GM15510 (cell line): ENCODE measurements around the gene CHST11.

Experiments used
- POLR2A ChIP-seq: IDR thresholded peaks from 3 replicates; pipeline ENCODE4 v1.6.1; 2011; ENCODE audit warnings: borderline replicate concordance; ENCODE audit not compliant: insufficient read length; ENCODE audit errors: extremely low read depth

Gene CHST11

DNA sequence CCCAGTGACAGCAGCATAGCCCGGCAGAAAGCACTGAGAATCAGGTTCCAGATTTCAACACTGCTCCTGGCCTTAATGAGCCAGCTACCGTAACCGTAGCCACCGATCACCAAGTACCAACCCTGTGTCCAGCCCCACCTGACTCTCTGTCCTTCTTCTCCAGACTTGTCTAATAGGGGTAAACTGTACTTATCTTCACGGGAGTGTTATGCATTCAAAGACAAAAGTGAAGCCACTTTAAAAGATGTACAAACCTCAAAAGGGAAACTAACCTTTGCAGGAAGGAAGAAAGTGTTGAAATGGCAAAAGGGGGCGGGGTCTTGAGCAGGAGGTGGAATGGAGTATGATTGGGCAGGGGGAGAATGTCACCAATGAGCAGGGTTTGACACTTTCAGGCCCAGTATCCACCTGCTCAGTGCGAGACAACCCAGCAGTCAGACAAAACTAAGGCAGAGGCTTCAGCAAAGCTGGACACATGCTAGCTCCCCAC, 226.1 kb downstream of the CHST11 start:
- TF ChIP-seq POLR2A = peak; percentile 25

DNA sequence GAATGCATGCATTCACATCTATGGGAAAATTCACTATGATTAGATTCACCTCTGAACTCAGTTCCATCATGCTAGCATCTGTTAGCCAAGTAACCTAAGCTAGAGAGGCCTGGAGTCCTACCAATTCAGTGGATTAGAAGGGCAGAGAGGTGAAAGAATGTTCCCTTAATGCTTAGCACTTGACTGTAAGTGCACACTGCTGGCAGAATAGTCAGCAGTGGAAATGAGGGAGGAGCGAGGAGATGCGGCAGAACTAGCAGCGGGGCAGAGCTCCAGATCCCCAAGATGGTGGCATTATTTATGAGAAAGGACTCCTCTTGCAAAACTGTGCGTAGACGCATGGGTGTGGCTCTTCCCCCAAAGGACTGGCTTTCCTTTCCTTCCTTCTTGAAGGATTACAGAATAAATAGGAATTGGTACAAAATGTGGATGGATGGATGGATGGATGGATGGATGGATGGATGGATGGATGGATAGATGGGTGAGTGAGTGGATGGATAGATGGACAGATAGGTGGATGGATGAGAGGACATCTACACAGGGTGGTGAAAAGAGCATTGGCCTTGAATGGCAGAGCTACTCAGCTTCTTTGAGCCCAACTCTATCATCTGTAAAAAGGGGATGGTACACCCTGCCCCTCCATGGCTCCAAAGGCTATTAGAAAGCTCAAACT, 227.2 kb downstream of the CHST11 start:
- no peak for TF ChIP-seq POLR2A

DNA sequence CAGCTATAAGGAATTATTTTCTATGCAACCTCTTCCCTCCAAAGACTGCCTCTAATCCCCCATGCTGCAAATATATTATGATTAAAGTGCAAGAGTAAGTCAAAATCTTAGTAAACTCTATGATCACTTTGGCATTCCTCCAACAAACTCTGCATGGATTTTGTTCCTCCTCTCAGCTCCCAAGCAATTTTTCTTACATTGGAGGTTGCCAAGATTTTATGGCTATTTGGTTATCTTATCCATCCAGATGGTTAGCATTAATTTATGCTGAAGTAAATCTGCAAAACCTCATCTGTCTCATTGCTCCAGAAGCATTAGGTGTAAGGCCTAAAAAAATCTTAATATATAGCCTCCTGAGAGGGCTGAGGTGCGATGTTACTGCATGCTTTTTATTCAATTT, 228.1 kb downstream of the CHST11 start:
- TF ChIP-seq POLR2A = no peak

DNA sequence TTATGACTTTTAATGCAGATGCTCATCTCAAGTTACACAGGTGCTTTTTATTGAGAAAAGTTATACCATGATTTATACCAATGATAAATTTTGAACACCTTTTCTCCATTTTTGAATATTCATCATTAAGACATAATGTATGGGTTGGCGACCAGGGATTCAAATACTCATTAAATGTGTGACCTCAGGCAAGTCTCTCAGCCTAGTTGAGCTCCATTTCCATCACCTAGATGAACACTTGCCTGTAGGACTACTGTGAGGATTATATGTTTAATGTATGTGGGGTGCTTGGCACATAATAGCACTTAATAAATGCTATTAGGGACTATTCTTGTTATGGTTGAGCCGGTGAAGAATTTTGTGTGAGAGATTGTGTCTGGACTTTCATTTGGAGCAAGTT, 228.6 kb downstream of the CHST11 start:
- TF ChIP-seq POLR2A = no peak

DNA sequence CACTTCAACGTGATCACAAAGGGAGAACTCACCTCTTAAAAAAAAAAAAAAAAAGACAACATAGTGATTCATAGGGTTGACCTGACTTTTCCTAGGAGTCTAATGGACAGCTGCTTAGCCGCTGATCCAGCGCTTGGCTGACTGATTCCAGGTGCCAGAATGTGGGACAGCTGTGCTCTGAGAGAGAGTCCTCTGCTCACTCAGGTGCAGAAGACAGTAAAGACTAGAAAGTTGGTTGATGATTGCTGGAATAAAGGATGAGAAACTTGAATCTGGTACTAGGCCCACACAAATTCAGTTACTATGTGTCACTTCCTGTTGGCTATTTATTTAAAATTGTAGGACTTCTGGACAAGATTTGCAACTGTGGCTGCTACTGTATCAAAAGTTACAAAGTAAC, 229.4 kb downstream of the CHST11 start:
- TF ChIP-seq POLR2A = no peak

DNA sequence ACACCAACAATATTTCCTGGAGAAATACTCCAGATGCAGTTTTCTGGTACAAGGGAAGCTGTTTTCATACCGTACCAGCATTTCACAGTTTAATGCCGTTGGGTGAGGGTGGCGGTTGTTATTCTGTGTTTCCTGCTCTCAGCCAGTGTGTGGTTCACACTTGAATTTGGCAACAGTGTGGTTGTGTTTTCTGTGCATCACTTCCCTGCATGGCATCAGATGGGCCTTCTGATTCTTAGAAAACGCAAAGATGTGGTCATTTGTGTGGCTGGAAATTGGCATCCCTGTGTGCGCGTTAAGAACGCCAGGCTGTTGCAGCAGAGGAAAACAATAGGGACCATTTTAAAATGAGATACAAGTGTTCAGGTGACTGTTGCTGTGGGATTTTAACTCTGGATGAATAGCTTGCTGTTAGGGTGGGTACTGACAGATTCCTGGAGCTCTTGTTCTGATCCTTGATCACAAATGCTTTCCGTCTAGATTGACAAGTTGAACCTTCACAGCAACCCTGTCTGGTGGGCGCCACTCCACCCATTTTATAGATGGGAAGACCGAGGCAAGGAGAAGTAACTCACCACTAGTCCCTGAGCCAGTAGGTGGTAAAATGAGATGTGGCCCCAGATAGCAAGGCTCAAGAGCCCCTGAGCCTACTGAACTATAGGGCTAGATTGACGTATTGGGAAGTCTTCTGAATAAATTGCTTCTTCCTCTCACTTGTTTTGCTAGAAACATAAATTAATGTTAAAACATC, 231.2 kb downstream of the CHST11 start:
- TF ChIP-seq POLR2A = no peak

DNA sequence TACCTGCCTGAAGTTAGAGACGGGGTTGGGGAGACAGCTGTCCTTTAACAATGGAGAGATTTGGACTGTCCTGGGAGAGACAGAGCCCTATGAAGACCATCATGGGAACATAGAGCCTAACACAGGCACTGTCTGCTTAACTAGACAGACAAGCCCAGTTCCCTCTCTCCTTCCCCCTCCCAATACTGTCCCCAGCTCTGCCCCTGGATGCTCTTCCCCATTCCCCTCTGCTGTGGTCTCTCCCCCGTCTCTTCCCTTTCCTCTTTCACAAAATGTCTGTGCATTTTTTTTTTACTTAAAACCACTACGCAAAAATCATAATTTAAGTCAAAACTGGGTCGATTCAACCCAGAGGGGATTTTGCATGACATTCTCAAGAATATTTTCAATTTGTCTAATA, 232.9 kb downstream of the CHST11 start:
- no peak for TF ChIP-seq POLR2A

DNA sequence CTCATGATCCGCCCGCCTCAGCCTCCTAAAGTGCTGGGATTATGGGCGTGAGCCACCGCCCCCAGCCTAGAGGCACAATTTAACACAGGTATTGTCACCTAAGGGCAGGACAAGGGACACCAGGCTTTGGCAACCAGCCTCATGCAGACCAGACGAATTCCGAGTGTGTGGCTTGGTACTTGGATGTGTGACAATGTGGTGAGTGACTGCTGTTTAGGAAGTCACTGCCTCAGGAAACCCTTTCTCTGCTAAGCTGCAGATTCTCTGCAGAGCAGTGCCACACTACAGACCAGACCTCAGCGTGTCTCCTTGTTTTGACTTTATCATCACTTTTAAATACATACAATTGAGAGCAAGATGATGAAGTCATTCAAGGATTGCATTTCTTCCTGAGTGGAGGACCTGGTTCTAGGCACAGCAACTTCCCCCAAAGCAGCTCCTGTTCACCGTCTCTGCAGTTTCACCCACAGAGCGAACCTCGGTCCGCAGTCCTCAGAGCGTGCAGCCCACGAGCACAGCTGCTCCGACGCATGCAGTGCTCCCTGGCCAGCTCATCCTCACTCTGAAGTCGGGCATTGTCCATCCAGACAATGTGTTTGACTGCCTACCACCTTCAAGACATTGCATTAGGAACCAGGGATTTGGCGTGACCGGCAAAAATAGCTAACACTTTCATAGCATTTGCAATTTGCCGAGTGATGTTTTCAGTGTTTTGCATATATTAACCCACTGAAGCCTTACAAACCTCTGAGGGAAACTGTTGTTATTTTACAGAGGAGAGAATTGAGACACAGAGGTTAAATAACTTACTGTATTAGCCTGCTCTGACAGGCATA, 235.2 kb downstream of the CHST11 start:
- TF ChIP-seq POLR2A = no peak

DNA sequence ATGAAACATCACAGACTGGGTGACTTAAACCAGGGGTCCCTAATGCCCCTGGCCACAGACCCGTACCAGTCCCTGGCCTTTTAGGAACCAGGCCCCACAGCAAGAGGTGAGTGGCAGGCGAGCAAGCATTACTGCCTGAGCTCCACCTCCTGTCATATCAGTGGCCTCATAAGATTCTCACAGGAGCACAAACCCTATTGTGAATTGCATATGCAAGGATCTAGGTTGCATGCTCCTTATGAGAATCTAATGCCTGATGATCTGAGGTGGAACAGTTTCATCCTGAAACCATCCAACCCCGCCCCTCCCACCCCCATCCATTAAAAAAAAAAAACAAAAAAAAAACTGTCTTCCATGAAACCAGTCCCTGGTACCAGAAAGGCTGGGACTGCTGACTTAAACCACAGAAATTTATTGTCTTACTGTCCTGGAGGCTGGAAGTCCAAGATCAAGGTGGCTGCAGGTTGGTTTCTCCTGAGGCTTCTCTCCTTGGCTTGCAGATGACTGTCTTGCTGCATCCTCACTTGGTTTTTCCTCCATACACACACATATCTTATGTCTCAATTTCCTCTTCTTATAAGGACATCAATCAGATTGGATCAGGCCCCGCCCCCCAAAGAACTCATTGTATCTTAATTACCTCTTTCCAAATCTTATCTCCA, 235.9 kb downstream of the CHST11 start:
- no peak for TF ChIP-seq POLR2A

DNA sequence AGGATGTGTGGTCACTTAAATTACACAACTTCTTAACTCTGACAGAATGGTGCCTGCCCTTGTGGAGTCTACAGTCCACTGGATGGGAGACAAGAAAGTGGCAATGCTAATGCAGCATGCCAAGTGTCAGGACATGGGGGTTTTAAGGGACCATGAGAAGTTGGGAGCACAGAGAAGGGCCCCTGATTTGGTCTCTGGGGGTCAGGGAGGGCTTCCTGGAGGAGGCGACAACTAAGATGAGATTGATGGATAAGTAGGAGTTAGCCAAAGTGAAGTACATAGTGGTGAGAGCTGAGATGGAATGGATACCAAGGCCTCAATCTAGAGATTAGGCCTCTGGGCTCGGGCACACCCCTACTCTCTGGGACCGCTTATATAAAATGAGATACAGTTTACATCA, 236.7 kb downstream of the CHST11 start:
- TF ChIP-seq POLR2A = no peak

DNA sequence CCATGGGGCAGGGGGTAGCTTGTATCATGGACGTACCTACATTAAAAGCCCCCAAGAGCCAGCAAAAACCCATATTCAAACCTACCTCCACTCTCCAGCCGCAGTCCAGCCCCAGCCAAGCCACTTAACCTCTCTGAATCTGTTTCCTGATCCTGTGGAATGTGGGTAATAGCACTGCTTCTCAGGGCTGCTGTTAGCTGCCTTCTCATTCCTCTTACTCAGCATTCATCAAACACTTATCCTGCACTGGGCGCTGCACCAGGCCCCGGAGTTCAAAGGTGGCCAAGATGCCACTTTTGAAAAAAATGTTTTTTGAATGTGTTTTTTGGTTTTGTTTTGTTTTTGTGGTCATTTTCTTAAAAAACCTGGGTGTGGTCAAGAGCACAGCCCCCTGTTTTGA, 237.4 kb downstream of the CHST11 start:
- no peak for TF ChIP-seq POLR2A

DNA sequence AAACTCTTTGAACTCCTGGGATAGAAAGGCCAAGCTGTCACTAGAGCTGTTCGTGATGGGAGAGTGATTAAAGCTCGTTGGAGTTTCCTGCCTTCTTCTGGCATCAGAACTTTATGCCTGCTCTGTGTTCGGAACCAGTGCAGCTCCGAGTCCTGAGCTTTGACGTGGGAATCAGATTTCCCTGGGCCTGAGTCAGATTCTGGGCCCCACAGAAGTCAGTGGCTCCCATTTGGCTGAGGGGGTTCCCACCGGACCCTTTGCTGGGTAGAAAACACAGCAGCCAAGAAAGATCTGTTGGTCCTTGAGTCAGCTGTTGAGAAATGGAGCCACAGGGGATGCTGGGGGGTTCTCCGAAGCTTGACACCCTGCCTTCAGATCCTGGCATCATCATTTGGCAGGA, 238.0 kb downstream of the CHST11 start:
- TF ChIP-seq POLR2A = no peak

DNA sequence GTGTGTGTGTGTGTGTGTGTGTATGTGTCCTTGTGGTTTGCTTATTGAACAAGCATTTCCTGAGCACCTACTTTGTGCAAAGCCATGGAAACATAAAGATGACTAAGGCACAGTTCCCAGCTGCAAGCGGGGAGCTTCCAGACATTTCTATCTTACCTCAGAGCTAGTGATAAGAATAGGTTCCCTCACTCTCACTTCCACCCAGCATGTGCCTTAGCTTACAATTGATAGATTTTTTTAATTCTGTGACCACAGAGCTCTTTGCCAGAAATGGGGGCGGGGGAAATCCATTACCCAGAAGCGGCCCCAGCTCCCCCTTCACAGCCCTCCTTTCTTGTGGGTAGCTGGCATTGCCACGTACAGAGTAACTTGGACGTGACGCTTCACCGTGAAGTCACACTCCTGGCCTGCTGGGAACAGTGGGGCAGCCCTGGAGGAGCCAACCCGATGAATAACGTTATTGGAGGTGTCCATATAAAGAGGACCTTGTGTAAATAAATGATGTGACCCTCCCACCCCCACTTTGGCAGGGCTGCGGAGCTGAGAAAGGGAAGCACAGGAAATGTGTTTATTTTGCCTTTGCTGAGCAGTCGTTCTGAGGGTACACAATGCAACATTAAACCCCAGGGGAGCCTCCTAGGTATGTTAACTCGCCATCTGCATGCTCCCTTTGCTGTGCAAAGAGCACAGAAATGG, 238.9 kb downstream of the CHST11 start:
- no peak for TF ChIP-seq POLR2A

DNA sequence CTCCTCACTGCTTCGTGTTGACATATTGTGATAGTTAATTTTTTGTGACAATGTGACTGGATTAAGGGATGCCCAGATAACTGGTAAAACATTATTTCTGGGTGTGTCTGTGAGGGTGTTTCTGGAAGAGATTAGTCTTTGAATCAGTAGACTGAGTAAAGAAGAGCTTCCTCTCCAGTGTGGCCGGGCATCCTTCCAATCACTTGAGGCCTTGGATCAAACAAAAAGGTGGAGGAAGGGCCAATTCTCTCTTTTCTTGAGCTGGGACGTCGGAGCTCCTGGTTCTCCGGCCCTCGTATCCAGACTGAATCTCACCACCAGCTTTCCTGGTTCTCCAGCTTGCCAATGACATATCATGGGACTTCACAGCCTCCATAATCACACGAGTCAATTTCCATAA, 240.4 kb downstream of the CHST11 start:
- TF ChIP-seq POLR2A = no peak
